Measurements from ENCODE around the gene KRT37.
"Not testable (repeated sequence)": the region's sequence is repeated elsewhere in the genome, so short reads cannot be mapped to it uniquely, and the experiment has no call there.

KRT37 gene

GRCh38 chr17:41434005-41434404, 9.6 kb upstream of the KRT37 start:
- peak; percentile 26 for DNase-seq

GRCh38 chr17:41433586-41433985, 9.2 kb upstream of the KRT37 start:
- no peak for DNase-seq

GRCh38 chr17:41430376-41430775, 6.0 kb upstream of the KRT37 start:
- not testable (repeated sequence) for DNase-seq

- DNase-seq: no peak
Observed at GRCh38 chr17:41429667-41430066, 5.3 kb upstream of the KRT37 start.

- DNase-seq: no peak
Observed at GRCh38 chr17:41428591-41429291, 4.4 kb upstream of the KRT37 start.

GRCh38 chr17:41422586-41422985, 1.8 kb downstream of the KRT37 start:
- not testable (repeated sequence) for DNase-seq

- no peak for DNase-seq
Observed at GRCh38 chr17:41421617-41422016, 2.8 kb downstream of the KRT37 start.

- DNase-seq: no peak
Observed at GRCh38 chr17:41421116-41421515, 3.3 kb downstream of the KRT37 start.

- no peak for DNase-seq
Observed at GRCh38 chr17:41420134-41420533, 4.3 kb downstream of the KRT37 start.

- no peak for DNase-seq
Observed at GRCh38 chr17:41419716-41420115, 4.7 kb downstream of the KRT37 start.

- peak; percentile 16 for DNase-seq
Observed at GRCh38 chr17:41418116-41418860, 6.1 kb downstream of the KRT37 start.

- DNase-seq: no peak
Observed at GRCh38 chr17:41417576-41418015, 6.8 kb downstream of the KRT37 start.

GRCh38 chr17:41417127-41417526, 7.3 kb downstream of the KRT37 start:
- DNase-seq: peak; percentile 72

- peak; percentile 70 for DNase-seq
Observed at GRCh38 chr17:41416479-41416878, 7.9 kb downstream of the KRT37 start.

GRCh38 chr17:41415833-41416335, 8.5 kb downstream of the KRT37 start:
- DNase-seq: no peak

- DNase-seq: no peak
Observed at GRCh38 chr17:41415411-41415810, 9.0 kb downstream of the KRT37 start.

GRCh38 chr17:41413982-41414381, 10.4 kb downstream of the KRT37 start:
- no peak for DNase-seq

- peak; percentile 32 for DNase-seq
Observed at GRCh38 chr17:41413353-41413957, 10.9 kb downstream of the KRT37 start.

GRCh38 chr17:41411072-41411840, 13.1 kb downstream of the KRT37 start:
- no peak for DNase-seq

- DNase-seq: no peak
Observed at GRCh38 chr17:41407226-41407625, 17.2 kb downstream of the KRT37 start.

- DNase-seq: no peak
Observed at GRCh38 chr17:41406205-41406604, 18.2 kb downstream of the KRT37 start.

GRCh38 chr17:41404024-41404671, 20.2 kb downstream of the KRT37 start:
- peak; percentile 23 for DNase-seq

Data from NCI-H2029 (cell line).